Measurements from ENCODE around the gene RBKS. TPM values are rescaled to one million over a fixed set of nuclear protein-coding genes. Genes with fewer than 3 reads are reported as not detected.

Gene RBKS
- total RNA-seq, 4 donors from 2014 or later = 1.6 to 5.4 (median 3.3) TPM

GRCh38 chr2:27929916-27930486 is 39.8 kb upstream of the RBKS start:
- H3K4me3 ChIP-seq = no peak overlapping the region

GRCh38 chr2:27925766-27926472 is 35.7 kb upstream of the RBKS start:
- Histone ChIP-seq H3K4me1 (peaks cover 4 to 10% of the 10 kb centered on the region in 2 donors), H3K27me3 (no peaks in the 10 kb centered on the region), H3K36me3 (no peaks in the 10 kb centered on the region), H3K4me3 (no peak overlapping the region), H3K27ac (peak overlapping the region; percentile 3 to 43), H3K9me3 (no peaks in the 10 kb centered on the region)
- no peak for TF ChIP-seq CTCF (IDR thresholded peaks at IDR 0.05)
- TF ChIP-seq POLR2A (IDR thresholded peaks at IDR 0.05) = no peak
- intact Hi-C loops (cut with DNase I; ENCODE audit: low total_unique reads) = no loop called here
- DNase-seq = no peak

More at GRCh38 chr2:27929916-27930486, 39.8 kb upstream of the RBKS start:
- Histone ChIP-seq H3K4me1 (peaks cover 0 to 10% of the 10 kb centered on the region in 2 donors), H3K27me3 (no peaks in the 10 kb centered on the region), H3K27ac (peak overlapping the region; percentile 59 to 66), H3K9me3 (no peaks in the 10 kb centered on the region), H3K36me3 (no peaks in the 10 kb centered on the region)
- DNase-seq = no peak
- intact Hi-C loops (cut with DNase I; ENCODE audit: low total_unique reads) = no loop called here
- TF ChIP-seq CTCF (IDR thresholded peaks at IDR 0.05) (no peak), POLR2A (IDR thresholded peaks at IDR 0.05) (no peak)

- TF ChIP-seq POLR2A (IDR thresholded peaks at IDR 0.05) (no peak), CTCF (IDR thresholded peaks at IDR 0.05) (no peak)
- Histone ChIP-seq H3K4me3 (no peak overlapping the region), H3K4me1 (peaks cover 0 to 4% of the 10 kb centered on the region in 2 donors), H3K27ac (peak overlapping the region; percentile 49 to 79), H3K9me3 (no peaks in the 10 kb centered on the region), H3K27me3 (no peaks in the 10 kb centered on the region), H3K36me3 (no peaks in the 10 kb centered on the region)
- no peak for DNase-seq
- intact Hi-C loops (cut with DNase I; ENCODE audit: low total_unique reads) = no loop called here
Observed at GRCh38 chr2:27922842-27923241, 32.7 kb upstream of the RBKS start.

- H3K4me1 ChIP-seq = peaks cover 0 to 4% of the 10 kb centered on the region in 2 donors
- intact Hi-C loops (cut with DNase I; ENCODE audit: low total_unique reads) = no loop called here
- no peaks in the 10 kb centered on the region for H3K36me3 ChIP-seq
- H3K27ac ChIP-seq = peak overlapping the region; percentile 49 to 79
- no peaks in the 10 kb centered on the region for H3K27me3 ChIP-seq
- TF ChIP-seq POLR2A (IDR thresholded peaks at IDR 0.05) (no peak), CTCF (IDR thresholded peaks at IDR 0.05) (no peak)
- no peak overlapping the region for H3K4me3 ChIP-seq
- no peak for DNase-seq
- no peaks in the 10 kb centered on the region for H3K9me3 ChIP-seq
Observed at GRCh38 chr2:27921880-27922547, 31.8 kb upstream of the RBKS start.

- Histone ChIP-seq H3K4me3 (no peak overlapping the region), H3K27ac (peak overlapping the region in 1 of 2 donors; percentile 79), H3K27me3 (no peaks in the 10 kb centered on the region), H3K36me3 (no peaks in the 10 kb centered on the region), H3K9me3 (no peaks in the 10 kb centered on the region), H3K4me1 (peaks cover under 1 to 5% of the 10 kb centered on the region in 2 donors)
- no peak for DNase-seq
- TF ChIP-seq CTCF (IDR thresholded peaks at IDR 0.05) = no peak
- no peak for TF ChIP-seq POLR2A (IDR thresholded peaks at IDR 0.05)
- intact Hi-C loops (cut with DNase I; ENCODE audit: low total_unique reads) = no loop called here
Observed at GRCh38 chr2:27921424-27921823, 31.2 kb upstream of the RBKS start.
